ENCODE results near the gene NUAK2.

DNA sequence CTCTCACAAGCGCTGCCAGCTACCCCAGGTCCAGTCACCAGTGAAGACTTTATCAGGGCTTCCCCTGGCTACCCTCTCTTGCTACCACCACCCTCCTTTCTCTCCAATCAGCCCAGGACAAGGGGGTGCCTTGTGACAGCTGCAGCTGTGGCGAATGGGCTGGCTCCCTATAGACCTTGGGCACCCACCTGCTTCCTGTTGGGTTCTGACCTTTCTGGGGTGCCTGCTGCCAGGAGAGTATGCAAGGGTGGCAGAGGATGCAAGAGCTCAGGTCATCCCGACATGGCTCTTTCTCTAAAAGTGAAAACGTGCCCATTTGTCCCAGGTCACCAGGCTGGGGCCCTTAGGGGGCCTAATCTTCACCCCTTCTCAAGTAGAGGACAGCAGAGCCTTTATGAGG is 28.6 kb upstream of the NUAK2 start:
- TF ChIP-seq, protein P1, sequence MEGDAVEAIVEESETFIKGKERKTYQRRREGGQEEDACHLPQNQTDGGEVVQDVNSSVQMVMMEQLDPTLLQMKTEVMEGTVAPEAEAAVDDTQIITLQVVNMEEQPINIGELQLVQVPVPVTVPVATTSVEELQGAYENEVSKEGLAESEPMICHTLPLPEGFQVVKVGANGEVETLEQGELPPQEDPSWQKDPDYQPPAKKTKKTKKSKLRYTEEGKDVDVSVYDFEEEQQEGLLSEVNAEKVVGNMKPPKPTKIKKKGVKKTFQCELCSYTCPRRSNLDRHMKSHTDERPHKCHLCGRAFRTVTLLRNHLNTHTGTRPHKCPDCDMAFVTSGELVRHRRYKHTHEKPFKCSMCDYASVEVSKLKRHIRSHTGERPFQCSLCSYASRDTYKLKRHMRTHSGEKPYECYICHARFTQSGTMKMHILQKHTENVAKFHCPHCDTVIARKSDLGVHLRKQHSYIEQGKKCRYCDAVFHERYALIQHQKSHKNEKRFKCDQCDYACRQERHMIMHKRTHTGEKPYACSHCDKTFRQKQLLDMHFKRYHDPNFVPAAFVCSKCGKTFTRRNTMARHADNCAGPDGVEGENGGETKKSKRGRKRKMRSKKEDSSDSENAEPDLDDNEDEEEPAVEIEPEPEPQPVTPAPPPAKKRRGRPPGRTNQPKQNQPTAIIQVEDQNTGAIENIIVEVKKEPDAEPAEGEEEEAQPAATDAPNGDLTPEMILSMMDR (conservative IDR thresholded peaks at IDR 0.05; ENCODE audit: low read length) = no peak
- TF ChIP-seq EZH2phosphoT487 (IDR thresholded peaks at IDR 0.05; ENCODE audit: borderline replicate concordance, low read depth, low read length) = no peak

Data from OCI-LY7 (cell line).